GM12878 (cell line): Measurements from ENCODE around the gene TXLNA. TPM values are rescaled to one million over a fixed set of nuclear protein-coding genes. Genes with fewer than 3 reads are reported as not detected.

Experiments used
- ATF7 ChIP-seq: fragments of 450-650 bp; IDR thresholded peaks from 2 replicates; pipeline ENCODE4 v1.6.1; 2016; ENCODE audit warnings: low read depth, mild to moderate bottlenecking
- DPF2 ChIP-seq: fragments of 450-650 bp; IDR thresholded peaks from 2 replicates; pipeline ENCODE4 v1.6.1; 2017; ENCODE audit warnings: mild to moderate bottlenecking
- EGR1 ChIP-seq, 2 experiments: IDR thresholded peaks; 1 replicate in 1 of 2; 2 replicates in 1 of 2; pipeline ENCODE4 v1.6.1; 2011 to 2012; ENCODE audit warnings: low read depth in 2 of 2, low read length in 2 of 2, borderline replicate concordance in 1 of 2, mild to moderate bottlenecking in 1 of 2, moderate library complexity in 1 of 2
- FOXM1 ChIP-seq: IDR thresholded peaks from 2 replicates; pipeline ENCODE4 v1.6.1; 2012; ENCODE audit warnings: low read depth, mild to moderate bottlenecking, inconsistent platforms, low read length, moderate library complexity
- IKZF1 ChIP-seq: fragments of 450-650 bp; conservative IDR thresholded peaks from 2 replicates; pipeline ENCODE4 v1.6.1; 2017; ENCODE audit warnings: antibody characterized with exemption, mild to moderate bottlenecking
- KDM1A ChIP-seq: fragments of 200-600 bp; sonication (generic); IDR thresholded peaks from 2 replicates; pipeline ENCODE4 v1.6.1; 2016; ENCODE audit warnings: borderline replicate concordance
- NRF1 ChIP-seq: conservative IDR thresholded peaks from 2 replicates; pipeline ENCODE4 v1.6.1; 2011; ENCODE audit warnings: mild to moderate bottlenecking, low read depth, low read length, improper control_type of control experiment
- PAX5 ChIP-seq: IDR thresholded peaks from 2 replicates; pipeline ENCODE4 v1.6.1; 2011; ENCODE audit warnings: low read depth, low read length, borderline replicate concordance
- POLR2A ChIP-seq: IDR thresholded peaks from 2 replicates; pipeline ENCODE4 v1.6.1; 2011; ENCODE audit warnings: low read depth, mild to moderate bottlenecking, low read length
- RAD51 ChIP-seq: fragments of 450-650 bp; IDR thresholded peaks from 2 replicates; pipeline ENCODE4 v1.6.1; 2016; ENCODE audit warnings: moderate library complexity, mild to moderate bottlenecking, inconsistent platforms
- REST ChIP-seq: IDR thresholded peaks from 2 replicates; pipeline ENCODE4 v1.6.1; 2012; ENCODE audit warnings: mild to moderate bottlenecking, low read depth, low read length
- SMAD5 ChIP-seq: IDR thresholded peaks from 2 replicates; pipeline ENCODE4 v1.6.1; 2016; ENCODE audit warnings: antibody characterized with exemption, low read depth
- TCF12 ChIP-seq: IDR thresholded peaks from 2 replicates; pipeline ENCODE4 v1.6.1; 2011; ENCODE audit warnings: low read depth, mild to moderate bottlenecking, low read length
- YY1 ChIP-seq: IDR thresholded peaks from 2 replicates; pipeline ENCODE4 v1.6.1; 2011; ENCODE audit warnings: low read depth, mild to moderate bottlenecking, low read length
- polyA plus RNA-seq, 11 experiments: library from polyadenylated mRNA; depleted of rRNA in 4 of 11; unstranded in 6 of 11; stranded (reverse) in 5 of 11; fragments of >200 nt; fragmentation: Nextera tagmentation in 4 of 11; fragmentation: Illumina TruSeq in 1 of 11; extraction: Ambion mirVana in 4 of 11; extraction: Trizol in 1 of 11; gene quantifications; 1 replicate in 1 of 11; 2 replicates in 10 of 11; pipeline versions ENCODE4 v1.2.1 to v1.2.3, GENCODE V29; 2011 to 2016; ENCODE audit warnings: inconsistent platforms in 2 of 11, missing spikeins in 2 of 11, low read depth in 1 of 11
- total RNA-seq, 4 experiments: library from RNA; depleted of rRNA in 3 of 4; stranded (reverse); fragments of >200 nt in 3 of 4; fragmentation: Illumina TruSeq in 1 of 4; extraction: Trizol in 1 of 4; gene quantifications; 2 replicates each; pipeline versions ENCODE4 v1.2.1 to v1.2.3, GENCODE V29; 2013 to 2021

The TXLNA gene
- total and polyA plus RNA-seq, 10 of the 15 experiments (the other 5 are each of a cell fraction or from before 2014, with no cell fraction given): 7.2 to 93.7 (median 47.9) TPM

DNA sequence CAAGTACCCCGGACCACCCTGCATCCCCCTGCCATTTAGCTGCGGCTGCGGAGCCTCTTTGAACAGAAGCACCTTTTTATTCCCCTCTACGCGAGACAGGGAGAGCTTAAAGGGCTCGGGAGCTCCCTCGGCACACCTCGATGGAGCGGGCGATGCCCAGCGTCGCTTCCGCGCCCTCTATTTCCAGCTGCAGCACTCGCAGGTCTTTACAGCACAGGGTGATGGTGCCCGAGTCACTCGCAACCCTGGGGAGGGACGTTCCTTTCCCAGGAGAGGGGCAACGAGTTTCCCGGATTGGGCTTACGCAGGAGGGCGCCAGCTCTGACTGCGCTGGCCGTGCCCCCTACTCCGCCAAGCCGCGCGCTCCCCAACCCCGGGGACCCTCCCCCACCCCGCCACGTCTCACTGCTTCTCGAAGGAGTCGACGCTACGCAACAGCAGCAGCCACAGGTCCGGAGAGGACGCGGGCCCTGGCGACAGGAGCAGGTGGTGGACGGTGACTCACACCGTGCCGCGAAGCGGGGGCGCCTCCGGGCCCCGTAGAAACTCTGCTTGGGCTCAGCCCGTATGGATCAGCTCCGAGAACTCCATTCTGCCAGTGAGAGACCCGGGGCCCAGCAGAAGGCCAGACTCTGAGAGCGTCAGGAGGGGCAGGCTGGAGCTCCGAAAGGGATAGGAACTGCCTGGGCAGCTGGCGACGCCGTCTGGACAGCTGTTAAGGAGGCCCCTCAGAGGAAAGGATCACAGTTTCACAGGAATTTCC lies 61.7 kb downstream of the TXLNA start (continued):
- TF ChIP-seq REST (no peak), POLR2A (peak; percentile 33; the same call in 1 of the 2 replicates), RAD51 (no peak), EGR1 (IDR thresholded peaks at IDR 0.05; ENCODE audit: borderline replicate concordance in 1 of 2, low read depth in 2 of 2, low read length in 2 of 2) (peak in 1 of 2 experiments; percentile 19; a peak in 1 of 3 replicates), KDM1A (no peak), YY1 (no peak), IKZF1 (peak; percentile 30; the same call in 1 of the 2 replicates), DPF2 (0 out of 2 replicates have a peak, but pooled peaks have one; percentile 19), PAX5 (peak; percentile 36; the same call in 1 of the 2 replicates), ATF7 (no peak), TCF12 (0 out of 2 replicates have a peak, but pooled peaks have one; percentile 60), SMAD5 (no peak), NRF1 (no peak), FOXM1 (no peak)
